Lower leg skin (tissue), 4 donors: ENCODE results near the gene AKIRIN2. TPM values are rescaled to one million over a fixed set of nuclear protein-coding genes. Genes with fewer than 3 reads are reported as not detected.

Experiments
- DNase-seq, 2 donors: peaks; one replicate each; pipeline ENCODE4 v3.0.0-alpha.2; 2019; ENCODE audit warnings: low spot score in 2 of 2
- H3K4me3 ChIP-seq: fragments of 200-600 bp; sonication (generic); 2 replicates; pipeline ENCODE4 v1.5.1; 2017; ENCODE audit warnings: mild to moderate bottlenecking, low read depth; ENCODE audit not compliant: poor library complexity, severe bottlenecking
- POLR2A ChIP-seq, 2 donors: fragments of 450-650 bp; IDR thresholded peaks; one replicate each; pipeline ENCODE4 v1.6.1; 2016 to 2017; ENCODE audit warnings: antibody characterized with exemption in 2 of 2, mild to moderate bottlenecking in 1 of 2, moderate library complexity in 1 of 2
- WGBS, 2 donors: methylation state at CpG; one replicate each; pipeline ENCODE4 v1.1.5; 2018; 5-methylcytosine and 5-hydroxymethylcytosine counted together
- intact Hi-C: fragments of 100-400 bp; cut with DNase I; formaldehyde crosslinking; loops from one replicate; pipeline ENCODE4 v1.15.0; 2023; ENCODE audit warnings: low total_unique reads
- total RNA-seq, 4 donors: library from RNA; depleted of rRNA; stranded (reverse); fragments of >200 nt; gene quantifications; one replicate each; pipeline ENCODE4 v1.1.0, GENCODE V29; 2016
- TF ChIP-seq, protein P1 (sequence below), 3 donors: fragments of 450-650 bp; IDR thresholded peaks; one replicate each; pipeline ENCODE4 v1.5.1; 2016; ENCODE audit warnings: antibody characterized with exemption in 3 of 3, mild to moderate bottlenecking in 3 of 3, moderate library complexity in 2 of 3

The AKIRIN2 gene
- total RNA-seq, 4 donors from 2014 or later, result 11.2 to 30.3 (median 17.2) TPM

DNA sequence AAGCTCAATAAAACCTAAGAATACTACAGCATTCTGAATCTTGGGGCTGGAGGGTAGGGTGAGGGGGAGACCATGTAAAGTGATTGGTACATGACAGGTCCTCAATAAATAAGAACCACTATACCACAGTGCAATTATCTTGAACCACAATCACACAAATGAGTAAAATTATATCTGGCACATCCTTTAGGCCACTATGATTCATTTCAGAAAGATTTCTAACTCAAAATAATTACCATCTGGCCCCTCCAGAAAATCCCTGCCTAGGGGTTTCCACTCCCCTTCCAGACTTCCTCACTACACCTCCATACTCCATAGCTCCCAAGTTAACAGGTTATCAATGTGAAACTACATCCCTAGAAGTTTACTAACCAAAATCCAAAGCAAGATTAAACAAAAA, 19.7 kb downstream of the AKIRIN2 start:
- H3K4me3 ChIP-seq, result no peak overlapping the region
- TF ChIP-seq, protein P1, sequence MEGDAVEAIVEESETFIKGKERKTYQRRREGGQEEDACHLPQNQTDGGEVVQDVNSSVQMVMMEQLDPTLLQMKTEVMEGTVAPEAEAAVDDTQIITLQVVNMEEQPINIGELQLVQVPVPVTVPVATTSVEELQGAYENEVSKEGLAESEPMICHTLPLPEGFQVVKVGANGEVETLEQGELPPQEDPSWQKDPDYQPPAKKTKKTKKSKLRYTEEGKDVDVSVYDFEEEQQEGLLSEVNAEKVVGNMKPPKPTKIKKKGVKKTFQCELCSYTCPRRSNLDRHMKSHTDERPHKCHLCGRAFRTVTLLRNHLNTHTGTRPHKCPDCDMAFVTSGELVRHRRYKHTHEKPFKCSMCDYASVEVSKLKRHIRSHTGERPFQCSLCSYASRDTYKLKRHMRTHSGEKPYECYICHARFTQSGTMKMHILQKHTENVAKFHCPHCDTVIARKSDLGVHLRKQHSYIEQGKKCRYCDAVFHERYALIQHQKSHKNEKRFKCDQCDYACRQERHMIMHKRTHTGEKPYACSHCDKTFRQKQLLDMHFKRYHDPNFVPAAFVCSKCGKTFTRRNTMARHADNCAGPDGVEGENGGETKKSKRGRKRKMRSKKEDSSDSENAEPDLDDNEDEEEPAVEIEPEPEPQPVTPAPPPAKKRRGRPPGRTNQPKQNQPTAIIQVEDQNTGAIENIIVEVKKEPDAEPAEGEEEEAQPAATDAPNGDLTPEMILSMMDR (IDR thresholded peaks at IDR 0.05), result no peak
- no peak for TF ChIP-seq POLR2A (IDR thresholded peaks at IDR 0.05)
- DNase-seq, result no peak
- intact Hi-C loops, result no loop called here

DNA sequence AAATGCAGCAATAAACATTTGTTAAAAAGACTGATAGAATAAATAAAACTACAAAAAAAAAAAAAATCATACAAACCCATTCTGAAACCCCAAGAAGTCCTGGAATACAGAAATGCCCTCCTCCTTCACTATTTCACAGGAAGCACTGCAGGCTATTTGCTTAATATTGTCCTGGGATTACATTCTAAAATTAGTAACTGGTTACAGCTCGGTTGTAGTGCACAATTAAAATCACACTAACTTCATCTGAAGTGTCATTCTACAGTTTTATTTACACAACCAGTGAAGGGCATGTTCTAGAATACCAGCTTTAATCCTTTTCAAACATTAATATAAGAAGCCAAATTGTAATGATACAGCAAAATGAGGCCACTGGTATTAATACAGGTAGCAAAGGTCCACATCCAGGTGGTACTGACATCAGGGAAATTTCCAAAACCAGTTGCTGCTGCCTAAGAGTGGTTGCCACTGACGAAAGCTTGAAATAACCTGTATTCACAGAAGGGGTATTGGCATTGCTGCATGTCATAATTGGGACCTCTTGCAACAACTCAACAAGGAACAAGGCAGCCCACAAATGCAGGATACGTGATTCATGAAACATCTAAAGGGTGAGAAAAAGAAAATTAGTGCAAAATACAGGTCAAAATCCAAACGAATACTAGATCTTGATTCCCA, 26.9 kb downstream of the AKIRIN2 start:
- DNase-seq, result no peak
- no peak overlapping the region for H3K4me3 ChIP-seq
- intact Hi-C loops, result no loop called here
- TF ChIP-seq, protein P1 (IDR thresholded peaks at IDR 0.05), result no peak
- 62% methylated on average over 4 of the region's 4 CpGs for WGBS, 2 donors

DNA sequence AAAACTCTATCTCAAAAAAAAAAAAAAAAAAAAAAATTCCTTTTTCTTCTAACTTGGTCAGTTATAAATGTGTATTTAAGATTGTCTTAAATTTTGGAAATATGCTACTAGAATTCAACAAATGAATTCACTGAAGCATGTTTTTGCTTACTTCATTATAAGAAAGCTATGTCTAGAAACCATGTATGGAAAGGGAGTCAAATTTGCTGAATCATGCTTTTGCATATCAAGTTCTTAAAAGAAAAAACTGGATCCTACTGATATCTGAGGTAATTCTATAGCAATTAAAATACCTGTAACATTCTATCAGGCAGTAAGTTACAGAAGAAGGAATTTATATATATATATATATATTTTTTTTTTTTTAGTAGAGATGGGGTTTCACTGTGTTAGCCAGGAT, 27.7 kb downstream of the AKIRIN2 start:
- DNase-seq, result no peak
- intact Hi-C loops, result no loop called here
- TF ChIP-seq, protein P1 (IDR thresholded peaks at IDR 0.05), result no peak
- no peak for TF ChIP-seq POLR2A (IDR thresholded peaks at IDR 0.05)
- H3K4me3 ChIP-seq, result no peak overlapping the region

DNA sequence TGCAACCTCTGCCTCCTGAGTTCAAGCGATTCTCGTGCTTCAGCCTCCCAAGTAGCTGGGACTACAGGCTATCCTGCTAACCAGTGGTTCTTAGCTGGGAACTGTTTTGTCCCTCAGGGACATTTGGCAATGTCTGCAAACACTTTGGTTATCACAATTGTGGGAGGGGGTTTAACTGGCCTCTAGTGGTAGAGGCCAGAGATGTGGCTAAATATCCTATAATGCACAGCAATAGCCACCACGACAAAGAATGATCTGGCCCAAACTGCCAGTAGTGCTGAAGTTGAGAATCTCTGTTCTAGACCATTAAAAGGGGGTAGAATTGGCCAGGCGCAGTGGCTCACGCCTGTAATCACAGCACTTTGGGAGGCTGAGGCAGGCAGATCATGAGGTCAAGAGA, 28.8 kb downstream of the AKIRIN2 start:
- H3K4me3 ChIP-seq, result no peak overlapping the region
- TF ChIP-seq POLR2A (IDR thresholded peaks at IDR 0.05), result no peak
- TF ChIP-seq, protein P1 (IDR thresholded peaks at IDR 0.05), result no peak
- intact Hi-C loops, result no loop called here
- no peak for DNase-seq
- WGBS, 2 donors, result 96 to 99% methylated on average over 5 of the region's 5 CpGs

DNA sequence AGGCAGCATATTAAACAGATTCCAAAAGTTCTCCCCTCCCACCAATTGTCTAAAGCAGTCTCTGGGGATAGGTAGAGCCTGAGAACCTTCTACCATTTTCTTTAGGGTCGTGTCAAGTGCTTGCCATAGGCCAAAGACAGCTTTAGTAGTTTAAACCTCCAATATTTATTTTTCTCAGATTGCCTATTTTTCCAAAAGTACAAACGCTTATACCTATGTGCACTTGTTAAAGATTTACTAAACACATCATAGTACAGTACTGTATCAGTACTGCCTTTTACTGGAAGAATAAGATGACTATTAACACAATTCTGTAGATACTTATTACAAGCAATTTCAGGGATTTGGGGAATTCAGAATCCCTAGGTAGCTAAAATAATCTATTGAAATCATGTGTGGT, 29.4 kb downstream of the AKIRIN2 start:
- 93 to 94% methylated on average over 2 of the region's 2 CpGs for WGBS, 2 donors
- no peak overlapping the region for H3K4me3 ChIP-seq
- intact Hi-C loops, result no loop called here
- no peak for DNase-seq
- TF ChIP-seq, protein P1 (IDR thresholded peaks at IDR 0.05), result no peak
- no peak for TF ChIP-seq POLR2A (IDR thresholded peaks at IDR 0.05)

DNA sequence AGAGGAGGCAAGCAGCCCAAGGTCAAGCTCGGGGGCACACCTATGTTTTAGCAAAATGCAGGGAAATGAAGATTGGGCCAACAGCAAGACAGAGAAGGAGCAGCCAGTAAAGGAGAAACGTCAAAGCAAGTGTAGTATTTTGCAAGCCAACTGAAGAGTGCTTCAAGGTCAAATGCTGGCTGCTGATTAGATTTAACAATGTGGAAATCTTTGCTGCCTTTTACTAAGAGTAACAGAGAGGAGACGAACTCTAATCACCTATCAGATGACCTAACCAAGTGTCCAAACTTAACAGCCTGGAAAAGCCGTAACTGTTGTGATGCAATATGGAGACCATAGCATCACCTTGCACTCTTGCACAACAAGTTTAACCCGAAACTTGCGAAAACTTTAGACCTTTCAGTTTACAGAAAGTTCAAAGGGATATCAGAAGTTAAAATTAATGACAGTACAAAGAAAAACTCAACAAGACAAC, 30.4 kb downstream of the AKIRIN2 start:
- no peak overlapping the region for H3K4me3 ChIP-seq
- no peak for DNase-seq
- intact Hi-C loops, result no loop called here
- 83 to 84% methylated on average over 6 of the region's 6 CpGs for WGBS, 2 donors
- no peak for TF ChIP-seq POLR2A (IDR thresholded peaks at IDR 0.05)
- TF ChIP-seq, protein P1 (IDR thresholded peaks at IDR 0.05), result no peak
